ENCODE measurements around the gene FAF2.

Gene FAF2

DNA sequence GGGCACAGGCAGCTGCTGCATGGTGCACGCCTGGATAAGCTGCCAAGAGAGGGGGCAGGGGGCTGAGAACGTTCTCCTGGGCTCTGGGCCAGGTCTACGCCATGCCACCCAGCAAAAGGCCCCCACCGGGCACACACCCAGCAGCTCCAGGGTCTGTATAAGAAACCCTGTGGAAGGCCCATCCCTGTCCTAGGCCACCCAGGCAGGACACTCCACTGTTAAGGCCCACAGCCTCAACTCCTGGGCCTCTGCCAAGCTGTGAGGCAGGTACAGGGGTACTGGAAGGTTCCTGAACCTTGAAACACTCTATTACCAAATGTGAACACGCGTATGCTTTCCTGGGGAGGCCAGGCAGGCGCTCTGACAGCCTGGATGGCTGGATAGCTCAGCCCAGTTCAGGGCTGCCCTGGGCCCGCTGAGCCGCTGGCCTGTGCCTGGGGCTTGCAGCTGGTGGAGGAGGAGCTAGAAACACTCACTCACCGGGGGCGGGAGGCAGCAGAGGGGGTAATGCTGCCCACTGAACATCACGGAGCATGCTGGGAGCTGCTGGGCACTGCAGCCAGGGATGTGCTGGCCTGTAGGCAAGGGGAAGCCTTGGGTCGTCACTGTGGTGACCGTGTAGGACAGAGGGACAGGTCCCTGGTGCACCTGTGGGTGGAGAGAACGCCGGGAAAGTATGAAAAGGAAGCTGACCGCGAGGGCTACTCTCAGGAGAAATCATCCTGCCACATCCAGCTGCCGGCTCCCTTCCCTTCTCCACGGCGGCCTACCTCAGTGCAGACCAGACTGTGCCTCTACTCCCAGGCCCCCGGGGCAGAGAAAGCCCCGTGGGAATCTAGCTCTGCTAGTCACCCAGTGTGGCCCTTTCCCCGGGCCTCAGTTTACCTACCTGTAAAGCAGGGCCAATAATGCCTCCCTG, 83.1 kb downstream of the FAF2 start:
- no peak for DNase-seq (ENCODE audit: low read depth in 2 of 2)

DNA sequence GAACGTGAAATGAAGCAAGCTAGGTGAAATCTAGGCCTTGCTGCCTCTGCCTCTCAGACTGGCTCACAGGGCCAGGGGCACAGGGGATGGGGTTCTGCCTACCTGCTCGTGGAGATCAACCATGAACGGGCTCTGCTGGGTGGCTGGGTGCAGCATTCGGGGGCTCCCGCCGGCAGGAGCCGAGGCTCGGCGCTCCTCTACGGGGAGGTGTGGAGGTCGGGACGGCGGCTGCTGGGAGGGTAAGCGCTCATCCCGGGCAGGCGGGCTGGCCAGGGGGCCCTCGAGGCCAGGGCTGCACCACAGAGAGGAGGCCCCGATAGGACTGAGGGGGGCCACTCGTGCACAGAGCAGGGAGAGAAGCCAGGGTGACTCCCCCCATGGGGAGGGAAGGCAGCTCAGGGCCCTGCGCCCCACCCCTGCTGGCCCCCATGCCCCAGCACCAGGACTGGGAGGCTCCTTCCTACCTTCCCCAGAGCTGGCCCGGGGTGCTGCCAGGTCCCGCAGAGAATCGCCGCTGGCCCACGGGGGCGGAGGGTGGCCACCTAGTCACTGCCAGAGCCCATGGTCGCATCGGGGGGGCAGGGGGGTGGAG, 83.8 kb downstream of the FAF2 start:
- DNase-seq (ENCODE audit: low read depth in 2 of 2) = no peak

GRCh38 chr5:176532795-176533194, 84.6 kb downstream of the FAF2 start:
- no peak for DNase-seq (ENCODE audit: low read depth in 2 of 2)

DNA sequence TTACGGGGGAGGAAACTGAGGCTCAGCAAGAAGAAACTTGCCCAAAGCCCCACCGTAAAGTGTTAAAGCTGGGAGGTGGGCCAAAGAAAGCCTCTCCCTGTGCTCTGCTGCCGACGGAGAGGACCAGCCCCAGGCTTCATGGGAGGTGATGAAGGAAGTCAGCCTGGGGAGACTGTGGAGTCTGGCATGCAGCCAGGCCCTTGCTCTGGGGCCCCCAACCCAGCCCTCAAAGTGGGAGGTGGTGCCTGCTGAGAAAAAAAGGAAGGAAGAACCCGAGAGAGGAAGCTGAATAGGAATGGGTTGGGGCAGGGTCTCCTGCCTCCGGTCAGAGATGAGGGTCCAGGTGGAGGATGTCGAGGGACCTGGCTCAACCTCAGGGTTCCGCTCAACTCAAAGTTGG, 85.2 kb downstream of the FAF2 start:
- no peak for DNase-seq (ENCODE audit: low read depth in 2 of 2)

- DNase-seq (ENCODE audit: low read depth in 2 of 2) = no peak
These were observed 85.9 kb downstream of the FAF2 start for GRCh38 chr5:176533894-176534611.

DNA sequence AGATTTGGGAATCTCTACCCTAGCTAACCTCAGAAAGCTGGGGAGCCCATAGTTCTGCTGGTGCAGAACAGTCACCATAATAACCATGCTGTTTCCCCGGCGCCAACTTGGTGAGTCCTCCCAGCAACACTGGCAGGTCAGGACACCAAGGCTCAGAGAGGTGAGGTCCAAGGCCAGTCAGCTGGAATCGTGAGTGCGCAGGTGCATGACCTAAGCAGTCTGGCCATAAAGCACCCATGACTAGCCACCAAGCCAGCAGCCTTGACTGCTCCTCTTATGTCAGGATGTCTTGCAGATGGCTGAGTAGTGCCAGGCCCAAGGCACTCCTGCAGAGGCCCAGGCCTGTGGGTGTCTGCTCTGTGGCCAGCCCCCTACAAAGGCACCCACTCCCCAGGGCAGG, 86.5 kb downstream of the FAF2 start:
- DNase-seq (ENCODE audit: low read depth in 2 of 2) = no peak

DNA sequence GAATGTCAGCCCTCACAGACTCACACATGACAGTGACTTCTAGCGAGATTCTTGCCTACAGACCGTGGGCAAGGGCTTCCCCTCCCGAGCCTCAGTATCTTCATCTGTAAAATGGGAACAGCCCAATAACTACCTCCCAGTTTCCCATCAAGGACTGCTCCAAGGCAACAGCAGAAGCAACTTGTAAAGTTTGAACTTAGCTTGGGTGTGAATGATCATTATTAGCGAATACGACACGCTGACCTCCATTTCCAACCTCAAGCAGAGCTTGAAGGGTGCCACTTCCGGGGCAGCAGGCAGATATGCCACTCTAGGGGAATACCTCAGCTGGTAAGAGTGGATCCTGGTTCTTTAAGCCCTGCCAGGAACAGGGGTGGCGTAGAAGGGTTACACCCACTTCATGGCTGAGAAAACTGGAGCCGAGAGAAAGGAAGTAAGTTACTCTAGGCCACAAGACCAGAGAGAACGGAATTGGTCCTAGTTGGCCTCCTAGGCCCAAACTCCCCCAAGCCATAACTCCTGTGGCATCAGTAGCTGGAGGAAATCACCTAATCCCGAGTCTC, 87.0 kb downstream of the FAF2 start:
- DNase-seq (ENCODE audit: low read depth in 2 of 2) = no peak

GRCh38 chr5:176535664-176536131, 87.5 kb downstream of the FAF2 start:
- DNase-seq (ENCODE audit: low read depth in 2 of 2) = no peak

DNA sequence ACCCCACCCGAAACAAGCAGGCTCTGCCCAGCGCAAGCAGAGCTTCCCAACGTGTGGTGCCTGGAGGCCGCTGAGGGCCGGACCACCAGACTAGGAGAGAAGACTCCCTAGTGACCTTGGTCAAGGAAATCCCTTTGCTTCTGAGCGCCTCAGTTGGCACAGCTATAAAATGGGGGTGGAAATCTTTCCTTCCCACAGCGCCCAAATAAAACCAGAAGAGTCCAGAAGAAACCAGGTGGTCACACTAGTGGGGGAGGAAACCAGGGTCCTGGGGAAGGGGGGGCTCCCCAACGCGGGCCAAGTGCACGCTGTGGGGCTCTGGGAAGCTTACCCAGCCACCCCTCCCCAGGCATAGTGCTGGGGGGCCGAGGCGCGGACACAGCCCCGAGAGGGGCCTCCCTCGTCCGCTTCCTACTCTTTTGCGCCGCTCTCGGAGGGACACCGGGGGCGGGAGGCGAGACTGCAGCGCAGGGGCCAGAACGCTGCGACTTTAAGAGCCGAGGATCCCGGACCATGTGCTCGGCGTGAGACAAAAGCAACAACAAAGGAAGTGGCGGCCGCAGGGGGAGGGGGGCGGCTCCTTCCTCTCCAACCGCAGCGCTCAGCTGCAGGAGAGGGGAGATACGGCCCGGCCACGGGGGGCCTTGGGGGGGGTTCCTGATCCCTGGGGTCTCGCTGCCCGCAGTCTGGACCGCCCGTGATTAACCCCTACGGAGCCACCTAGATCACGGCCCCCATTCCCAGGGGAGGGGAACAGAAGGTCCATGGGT, 88.1 kb downstream of the FAF2 start:
- peak; percentile 71 to 75 for DNase-seq (ENCODE audit: low read depth in 2 of 2)

- DNase-seq (ENCODE audit: low read depth in 2 of 2) = peak; percentile 98
These were observed 88.8 kb downstream of the FAF2 start, which contains the start of gene RNF44 for GRCh38 chr5:176536902-176537553. Gene RNF44, minus strand, starts transcription at chr5:176537402. Its CDS starts 4,930 bp downstream, at chr5:176532472.

DNA sequence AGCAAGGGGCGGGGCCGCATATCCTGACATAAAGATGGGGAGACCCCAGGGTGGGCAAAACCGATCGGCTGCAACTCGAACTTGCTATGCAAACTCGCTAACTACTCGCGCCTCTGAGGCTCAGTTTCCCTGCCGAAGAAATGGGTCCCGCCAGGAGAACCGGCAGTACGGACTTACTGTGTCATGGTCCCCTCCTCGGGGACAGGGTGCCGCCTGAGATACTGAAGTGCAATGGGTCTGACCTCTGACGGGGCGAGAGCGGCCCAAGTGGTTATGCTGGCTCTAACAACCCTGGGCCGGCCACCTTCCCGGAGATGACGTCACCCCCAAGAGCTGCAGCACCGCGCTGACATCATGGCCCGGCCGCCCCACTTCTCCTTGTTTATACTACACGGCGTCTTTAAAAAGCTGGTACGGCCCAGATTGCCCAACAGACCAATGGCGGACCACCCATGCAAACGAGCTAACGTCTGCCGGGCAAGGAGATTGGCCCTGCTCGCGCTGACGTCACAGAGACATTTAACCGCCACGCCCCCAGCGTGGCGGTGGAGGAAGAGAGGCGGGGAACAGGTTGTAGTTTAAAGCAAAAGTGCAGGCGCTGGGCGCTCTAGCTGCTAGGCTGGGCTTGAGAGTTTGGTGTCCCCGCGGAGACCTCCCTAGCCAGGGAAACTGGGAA, 89.5 kb downstream of the FAF2 start:
- peak; percentile 91 to 94 for DNase-seq (ENCODE audit: low read depth in 2 of 2)

GRCh38 chr5:176538230-176538988, 90.2 kb downstream of the FAF2 start:
- DNase-seq (ENCODE audit: low read depth in 2 of 2) = no peak

- DNase-seq (ENCODE audit: low read depth in 2 of 2) = no peak
These were observed 90.8 kb downstream of the FAF2 start for GRCh38 chr5:176538989-176539384.

- no peak for DNase-seq (ENCODE audit: low read depth in 2 of 2)
These were observed 92.3 kb downstream of the FAF2 start for GRCh38 chr5:176540476-176540899.

GRCh38 chr5:176540956-176541337, 92.8 kb downstream of the FAF2 start:
- DNase-seq (ENCODE audit: low read depth in 2 of 2) = no peak

- peak in 1 of 2 donors; percentile 55 for DNase-seq (ENCODE audit: low read depth in 2 of 2)
These were observed 93.4 kb downstream of the FAF2 start for GRCh38 chr5:176541338-176542134.

DNA sequence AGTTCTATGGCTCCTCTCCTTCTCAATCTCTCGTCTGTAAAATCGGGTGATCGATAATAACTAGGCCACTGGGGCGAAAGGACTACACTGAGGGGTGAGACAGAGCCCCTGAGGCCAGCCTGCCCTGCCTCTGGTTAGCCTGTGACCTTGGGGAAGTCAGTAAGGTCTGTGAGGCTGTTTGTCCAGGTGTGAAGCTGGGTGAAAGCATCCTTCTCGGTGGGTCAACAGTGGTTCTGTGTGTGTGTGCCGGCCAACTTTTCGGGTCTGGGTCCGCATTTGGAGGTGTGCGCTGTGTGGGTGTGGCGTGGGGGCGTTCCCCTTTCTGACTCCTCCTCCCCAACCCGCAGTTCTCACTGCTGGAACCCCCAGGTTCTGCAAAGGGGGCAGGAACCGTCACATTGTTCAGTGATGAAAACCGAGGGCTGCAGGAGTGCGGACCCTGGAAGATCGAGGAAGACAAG, 94.0 kb downstream of the FAF2 start:
- DNase-seq (ENCODE audit: low read depth in 2 of 2) = peak in 1 of 2 donors; percentile 47
